ENCODE results near the gene IL15RA. TPM values are rescaled to one million over a fixed set of nuclear protein-coding genes. Genes with fewer than 3 reads are reported as not detected.

The IL15RA gene
- total RNA-seq, 3 donors from 2014 or later (not counting 1 experiment from before 2014, with no cell fraction given) = 10.7 to 11.8 (median 11.3) TPM

GRCh38 chr10:5930272-5930671 lies 47.1 kb downstream of the IL15RA start:
- DNase-seq = no peak
- intact Hi-C loops (cut with micrococcal nuclease) = no loop called here
- no peaks in the 10 kb centered on the region for H3K4me1 Mint-ChIP-seq
- no peak overlapping the region for H3K4me3 Mint-ChIP-seq
- Histone ChIP-seq H3K9me3 (ENCODE audit: control insufficient read depth, insufficient read depth, low read length) (no peaks in the 10 kb centered on the region), H3K4me3 (ENCODE audit: low read length) (no peak overlapping the region), H3K27ac (ENCODE audit: low read length) (no peak overlapping the region), H3K27me3 (ENCODE audit: control insufficient read depth, insufficient read depth, low read length) (no peaks in the 10 kb centered on the region), H3K4me1 (ENCODE audit: control insufficient read depth, insufficient read depth, low read length) (no peaks in the 10 kb centered on the region), H3K36me3 (ENCODE audit: control insufficient read depth, insufficient read depth, low read length) (peaks cover 55% of the 10 kb centered on the region)
- TF ChIP-seq CTCF (IDR thresholded peaks at IDR 0.05) = no peak
- no peaks in the 10 kb centered on the region for H3K9me3 Mint-ChIP-seq
- peaks cover 18% of the 10 kb centered on the region for H3K36me3 Mint-ChIP-seq
- 94% methylated on average over 11 of the region's 11 CpGs for WGBS (ENCODE audit: insufficient coverage)
- H3K27me3 Mint-ChIP-seq (ENCODE audit: low read depth in 2 of 2) = no peaks in the 10 kb centered on the region
- H3K27ac Mint-ChIP-seq = no peak overlapping the region
- ATAC-seq = no peak

- no peaks in the 10 kb centered on the region for H3K4me1 Mint-ChIP-seq
- Histone ChIP-seq H3K27me3 (ENCODE audit: control insufficient read depth, insufficient read depth, low read length) (no peaks in the 10 kb centered on the region), H3K4me1 (ENCODE audit: control insufficient read depth, insufficient read depth, low read length) (no peaks in the 10 kb centered on the region), H3K36me3 (ENCODE audit: control insufficient read depth, insufficient read depth, low read length) (peaks cover 57% of the 10 kb centered on the region), H3K9me3 (ENCODE audit: control insufficient read depth, insufficient read depth, low read length) (no peaks in the 10 kb centered on the region), H3K27ac (ENCODE audit: low read length) (no peak overlapping the region), H3K4me3 (ENCODE audit: low read length) (no peak overlapping the region)
- no peak overlapping the region for H3K27ac Mint-ChIP-seq
- H3K9me3 Mint-ChIP-seq = no peaks in the 10 kb centered on the region
- no peak overlapping the region for H3K4me3 Mint-ChIP-seq
- DNase-seq (no peak), ATAC-seq (no peak)
- no peak for TF ChIP-seq CTCF (IDR thresholded peaks at IDR 0.05)
- 88% methylated on average over 7 of the region's 8 CpGs for WGBS (ENCODE audit: insufficient coverage)
- intact Hi-C loops (cut with micrococcal nuclease) = no loop called here
- peaks cover 24% of the 10 kb centered on the region for H3K36me3 Mint-ChIP-seq
- H3K27me3 Mint-ChIP-seq (ENCODE audit: low read depth in 2 of 2) = no peaks in the 10 kb centered on the region
Measured at GRCh38 chr10:5929442-5929841, 47.9 kb downstream of the IL15RA start.

- H3K36me3 Mint-ChIP-seq = peaks cover 24% of the 10 kb centered on the region
- H3K4me1 Mint-ChIP-seq = no peaks in the 10 kb centered on the region
- no peak overlapping the region for H3K4me3 ChIP-seq (ENCODE audit: low read length)
- no peaks in the 10 kb centered on the region for H3K9me3 Mint-ChIP-seq
- intact Hi-C loops (cut with micrococcal nuclease) = no loop called here
- 100% methylated on average over 8 of the region's 8 CpGs for WGBS (ENCODE audit: insufficient coverage)
- no peak overlapping the region for H3K27ac ChIP-seq (ENCODE audit: low read length)
- ATAC-seq = no peak
- no peak for TF ChIP-seq CTCF (IDR thresholded peaks at IDR 0.05)
- H3K36me3 ChIP-seq (ENCODE audit: control insufficient read depth, insufficient read depth, low read length) = peaks cover 71% of the 10 kb centered on the region
- no peaks in the 10 kb centered on the region for H3K27me3 Mint-ChIP-seq (ENCODE audit: low read depth in 2 of 2)
- no peaks in the 10 kb centered on the region for H3K9me3 ChIP-seq (ENCODE audit: control insufficient read depth, insufficient read depth, low read length)
- DNase-seq = no peak
- H3K4me3 Mint-ChIP-seq = no peak overlapping the region
- H3K27me3 ChIP-seq (ENCODE audit: control insufficient read depth, insufficient read depth, low read length) = no peaks in the 10 kb centered on the region
- H3K4me1 ChIP-seq (ENCODE audit: control insufficient read depth, insufficient read depth, low read length) = no peaks in the 10 kb centered on the region
- no peak overlapping the region for H3K27ac Mint-ChIP-seq
Measured at GRCh38 chr10:5927306-5927705, 50.0 kb downstream of the IL15RA start.

DNA sequence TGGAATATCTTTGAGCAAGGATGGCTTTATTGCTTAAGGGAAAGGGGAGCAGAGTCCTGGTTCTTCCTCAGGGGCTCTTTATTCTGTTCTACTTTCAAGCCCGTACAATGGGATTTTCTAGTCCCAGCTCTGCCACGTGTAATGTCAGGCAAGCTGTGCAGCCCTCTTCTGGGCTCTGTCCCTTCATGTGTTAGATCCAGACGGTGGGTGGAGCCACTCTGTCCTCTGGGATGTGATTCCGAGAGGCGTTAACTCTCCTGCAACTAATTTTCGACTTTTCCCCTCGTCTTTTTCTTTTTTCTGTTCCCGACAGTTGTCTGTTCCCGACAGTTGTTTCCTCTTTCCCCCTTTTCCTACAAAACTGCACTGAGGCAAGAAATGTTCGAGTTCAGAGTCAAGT lies 52.5 kb downstream of the IL15RA start:
- Histone ChIP-seq H3K9me3 (ENCODE audit: control insufficient read depth, insufficient read depth, low read length) (no peaks in the 10 kb centered on the region), H3K36me3 (ENCODE audit: control insufficient read depth, insufficient read depth, low read length) (peaks cover 80% of the 10 kb centered on the region), H3K27ac (ENCODE audit: low read length) (no peak overlapping the region), H3K4me3 (ENCODE audit: low read length) (no peak overlapping the region), H3K27me3 (ENCODE audit: control insufficient read depth, insufficient read depth, low read length) (no peaks in the 10 kb centered on the region), H3K4me1 (ENCODE audit: control insufficient read depth, insufficient read depth, low read length) (no peaks in the 10 kb centered on the region)
- intact Hi-C loops (cut with micrococcal nuclease) = no loop called here
- Mint-ChIP-seq H3K36me3 (peaks cover 41% of the 10 kb centered on the region), H3K4me3 (no peak overlapping the region), H3K9me3 (no peaks in the 10 kb centered on the region), H3K27ac (no peak overlapping the region), H3K27me3 (ENCODE audit: low read depth in 2 of 2) (no peaks in the 10 kb centered on the region), H3K4me1 (no peaks in the 10 kb centered on the region)
- ATAC-seq = no peak
- 89% methylated on average over 10 of the region's 10 CpGs for WGBS (ENCODE audit: insufficient coverage)
- no peak for TF ChIP-seq CTCF (IDR thresholded peaks at IDR 0.05)
- DNase-seq = no peak

All from natural killer cell (primary cell).